Occipital lobe (tissue), 3 donors: ENCODE measurements around the gene SLC19A1. TPM values are rescaled to one million over a fixed set of nuclear protein-coding genes. Genes with fewer than 3 reads are reported as not detected.

Experiments
- DNase-seq: peaks from one replicate; lab custom pipeline; 2025; lab: John Stamatoyannopoulos, UW
- small RNA-seq: library from RNA; depleted of rRNA; stranded (forward); fragments of <200 nt; gene quantifications from one replicate; pipeline ENCODE3, GENCODE V24; 2014
- total RNA-seq: library from RNA; depleted of rRNA; stranded (reverse); fragments of >200 nt; gene quantifications from one replicate; pipeline ENCODE4 v1.2.3, GENCODE V29; 2014

SLC19A1 gene
- total RNA-seq, 1 donor from 2014 or later: 10.8 TPM

DNA sequence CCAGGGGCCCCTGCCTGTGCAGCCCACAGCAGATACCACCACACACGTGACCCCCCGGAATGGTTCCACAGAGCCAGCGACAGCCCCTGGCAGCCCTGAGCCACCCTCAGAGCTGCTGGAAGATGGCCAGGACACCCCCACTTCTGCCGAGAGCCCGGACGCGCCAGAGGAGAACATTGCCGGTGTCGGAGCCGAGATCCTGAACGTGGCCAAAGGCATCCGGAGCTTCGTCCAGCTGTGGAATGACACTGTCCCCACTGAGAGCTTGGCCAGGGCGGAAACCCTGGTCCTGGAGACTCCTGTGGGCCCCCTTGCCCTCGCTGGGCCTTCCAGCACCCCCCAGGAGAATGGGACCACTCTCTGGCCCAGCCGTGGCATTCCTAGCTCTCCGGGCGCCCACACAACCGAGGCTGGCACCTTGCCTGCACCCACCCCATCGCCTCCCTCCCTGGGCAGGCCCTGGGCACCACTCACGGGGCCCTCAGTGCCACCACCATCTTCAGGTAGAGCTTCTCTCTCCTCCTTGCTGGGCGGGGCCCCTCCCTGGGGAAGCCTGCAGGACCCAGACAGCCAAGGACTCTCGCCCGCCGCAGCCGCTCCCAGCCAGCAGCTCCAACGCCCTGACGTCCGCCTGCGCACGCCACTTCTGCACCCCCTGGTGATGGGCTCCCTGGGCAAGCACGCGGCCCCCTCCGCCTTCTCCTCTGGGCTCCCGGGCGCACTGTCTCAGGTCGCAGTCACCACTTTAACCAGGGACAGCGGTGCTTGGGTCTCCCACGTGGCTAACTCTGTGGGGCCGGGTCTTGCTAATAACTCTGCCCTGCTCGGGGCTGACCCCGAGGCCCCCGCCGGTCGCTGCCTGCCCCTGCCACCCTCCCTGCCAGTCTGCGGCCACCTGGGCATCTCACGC lies 86.3 kb downstream of the SLC19A1 start:
- no peak for DNase-seq

DNA sequence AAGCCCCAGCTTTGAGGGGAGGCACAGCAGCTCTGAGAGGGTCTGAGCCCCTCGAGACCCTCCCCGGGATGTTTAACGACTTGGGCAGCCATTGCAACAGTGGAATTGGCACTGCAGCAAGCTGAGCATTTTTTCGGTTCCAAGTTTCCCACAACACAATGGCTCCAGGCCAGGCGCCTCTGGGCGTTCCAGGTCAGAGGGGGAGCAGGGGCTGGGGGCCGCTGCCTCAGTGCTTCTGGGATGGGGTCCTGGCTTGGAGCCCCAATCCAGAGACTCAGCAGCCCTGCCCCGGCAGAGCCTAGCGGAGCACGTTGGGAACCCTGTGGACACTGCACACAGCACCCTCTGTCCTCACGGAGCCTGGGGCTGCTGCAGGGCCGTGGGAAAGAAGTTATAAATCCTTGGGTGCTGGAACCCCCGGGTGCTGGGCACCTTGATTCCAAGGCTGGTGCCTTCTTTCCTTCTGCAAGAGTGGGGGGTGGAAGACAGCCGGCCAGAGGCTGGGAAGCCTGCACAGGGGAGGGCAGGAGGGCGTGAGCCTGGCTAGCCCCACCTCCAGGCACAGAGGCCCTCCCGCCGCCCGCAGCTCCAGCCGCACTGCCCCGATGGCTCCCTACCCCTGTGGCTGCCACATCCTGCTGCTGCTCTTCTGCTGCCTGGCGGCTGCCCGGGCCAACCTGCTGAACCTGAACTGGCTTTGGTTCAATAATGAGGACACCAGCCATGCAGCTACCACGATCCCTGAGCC lies 87.1 kb downstream of the SLC19A1 start:
- no peak for DNase-seq

DNA sequence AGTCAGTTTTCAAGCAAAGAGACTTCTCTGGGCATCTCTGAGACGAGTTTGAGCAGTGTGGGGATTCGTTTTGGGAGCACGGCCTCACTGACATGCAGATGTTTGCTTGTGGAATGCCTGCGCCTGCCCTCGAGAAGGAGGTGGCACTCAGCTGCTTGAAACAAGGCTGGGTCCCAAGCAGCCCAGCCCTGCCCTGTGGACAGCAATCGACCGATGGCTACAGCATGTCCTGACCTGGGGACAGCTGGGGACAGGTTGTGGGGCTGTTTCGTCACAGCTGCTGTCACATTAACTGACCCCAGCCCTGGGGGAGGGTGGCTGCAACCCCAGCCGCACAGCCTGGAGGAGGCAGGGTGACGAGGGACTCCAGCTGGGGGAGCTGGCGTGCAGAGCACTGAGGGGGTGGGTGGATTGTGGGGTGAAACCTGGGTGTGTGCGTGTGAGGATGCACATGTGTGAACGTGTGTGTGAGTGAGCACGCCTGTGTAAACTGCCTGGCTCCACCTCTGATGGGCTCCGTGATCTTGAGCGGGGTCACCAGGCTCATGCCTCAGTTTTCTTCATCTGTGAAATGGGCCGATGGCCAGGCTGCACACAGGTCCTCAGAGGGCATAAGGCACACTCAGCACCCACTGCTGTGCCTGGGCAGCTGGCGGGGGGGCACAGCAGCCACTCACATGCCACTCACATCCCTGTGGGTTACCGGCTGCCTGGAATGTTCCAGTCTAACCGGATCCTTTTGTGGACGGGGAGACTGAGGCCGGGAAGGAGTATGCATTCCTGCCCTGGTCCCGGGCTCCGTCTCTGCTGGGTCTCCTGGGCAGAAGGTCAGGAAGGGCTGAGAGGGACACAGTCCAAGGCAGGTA lies 87.9 kb downstream of the SLC19A1 start:
- no peak for DNase-seq

DNA sequence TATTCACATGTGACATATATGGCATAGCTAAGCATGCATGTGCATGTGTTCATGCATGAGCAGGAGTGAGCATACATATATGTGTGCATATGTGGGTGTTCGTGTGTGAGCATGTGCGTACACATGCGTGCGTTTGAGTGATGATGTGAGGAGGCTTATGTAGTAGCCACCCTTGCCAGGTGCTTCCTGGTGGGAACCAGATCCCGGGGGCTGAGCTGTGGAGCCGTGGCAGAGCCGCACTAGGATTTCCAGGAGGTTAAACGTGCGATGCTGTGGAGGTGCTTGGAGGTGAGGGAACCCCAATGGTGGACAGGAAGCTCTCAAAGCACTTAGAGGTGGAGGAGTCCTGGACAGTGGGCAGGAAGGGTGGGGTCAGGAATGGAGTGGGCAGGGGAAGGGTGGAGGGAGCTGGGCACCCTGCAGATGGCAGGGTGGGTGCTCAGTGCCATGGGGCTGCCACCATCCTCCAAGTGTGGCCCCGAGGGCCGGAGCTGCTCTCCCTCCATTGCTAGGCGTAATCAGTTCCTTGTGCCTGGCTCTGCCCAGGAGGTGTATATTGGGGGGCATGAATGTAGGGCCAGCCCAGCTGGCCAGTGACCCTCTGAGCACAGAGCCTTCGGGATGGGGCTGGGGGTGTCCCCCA lies 88.8 kb downstream of the SLC19A1 start:
- no peak for DNase-seq

DNA sequence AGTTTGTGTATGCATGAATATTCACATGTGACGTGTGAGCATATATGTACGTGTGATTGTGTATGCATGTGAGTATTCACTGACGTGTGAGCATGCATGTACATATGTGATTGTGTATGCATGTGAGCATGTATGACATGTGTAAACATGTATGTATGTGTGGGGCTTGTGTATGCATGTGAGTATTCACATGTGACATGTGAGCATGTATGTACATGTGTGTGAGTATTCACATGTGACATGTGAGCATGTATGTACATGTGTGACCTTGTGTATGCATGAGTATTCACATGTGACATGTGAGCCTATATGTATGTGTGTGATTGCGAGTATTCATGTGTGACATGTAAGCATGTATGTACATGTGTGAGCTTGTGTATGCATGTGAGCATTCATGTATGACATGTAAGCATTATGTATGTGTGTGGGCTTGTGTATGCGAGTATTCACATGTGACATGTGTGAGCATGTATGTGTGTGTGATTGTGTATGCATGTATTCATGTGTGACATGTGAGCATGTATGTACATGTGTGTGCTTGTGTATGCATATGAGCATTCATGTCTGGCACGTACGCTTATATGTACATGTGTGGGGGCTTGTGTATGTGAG lies 89.4 kb downstream of the SLC19A1 start:
- DNase-seq: no peak

DNA sequence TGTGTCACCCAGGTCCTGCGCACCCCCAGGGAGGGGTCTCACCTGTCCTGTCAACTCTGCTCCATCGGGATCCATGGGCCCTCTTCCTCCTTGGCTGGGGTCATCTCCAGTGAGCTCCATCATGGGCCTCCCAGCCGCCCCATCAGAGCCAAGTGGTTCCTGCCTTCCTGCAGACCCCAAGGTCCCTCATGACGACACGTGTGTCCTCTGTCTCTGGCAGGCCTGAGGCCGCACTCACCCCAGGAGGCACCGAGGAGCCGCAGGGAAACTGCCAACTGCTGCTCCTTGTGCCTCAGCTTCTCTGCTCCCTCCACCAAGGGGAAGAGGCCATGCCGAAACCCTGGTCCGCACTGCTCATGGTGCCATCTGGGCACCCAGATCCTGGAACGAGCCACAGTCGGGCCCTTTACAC lies 90.5 kb downstream of the SLC19A1 start:
- no peak for DNase-seq

DNA sequence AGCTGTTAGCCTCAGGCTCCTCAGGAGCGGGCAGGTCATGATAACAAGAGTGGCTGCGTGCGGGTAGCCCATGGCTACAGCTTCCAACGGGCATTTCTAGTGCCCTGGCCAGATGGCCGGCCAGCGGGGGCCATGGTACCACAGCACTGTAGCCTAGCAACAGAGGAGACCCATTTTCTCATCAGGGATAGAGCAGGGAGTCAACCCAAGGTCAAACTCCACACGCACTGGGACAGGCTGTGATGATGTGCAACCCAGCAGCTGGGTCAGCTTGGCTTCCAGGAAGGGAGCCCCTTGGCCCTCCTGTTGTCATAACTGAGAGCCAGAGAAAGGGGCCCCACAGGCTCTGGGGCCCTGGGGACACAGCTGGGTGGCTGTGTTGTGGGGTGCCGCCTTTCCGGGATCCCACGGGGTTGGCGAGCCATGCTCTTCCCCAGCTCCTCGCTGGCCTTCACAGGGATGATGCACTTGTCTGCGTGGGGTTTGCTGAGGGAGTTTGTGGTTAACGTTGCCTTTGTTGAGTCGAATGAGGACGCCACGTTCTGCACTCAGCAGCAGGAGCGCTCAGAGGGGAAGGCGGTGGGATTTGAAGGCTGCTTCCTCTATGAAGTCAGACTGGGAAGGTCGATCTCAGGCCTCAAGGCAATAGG lies 91.0 kb downstream of the SLC19A1 start:
- no peak for DNase-seq

DNA sequence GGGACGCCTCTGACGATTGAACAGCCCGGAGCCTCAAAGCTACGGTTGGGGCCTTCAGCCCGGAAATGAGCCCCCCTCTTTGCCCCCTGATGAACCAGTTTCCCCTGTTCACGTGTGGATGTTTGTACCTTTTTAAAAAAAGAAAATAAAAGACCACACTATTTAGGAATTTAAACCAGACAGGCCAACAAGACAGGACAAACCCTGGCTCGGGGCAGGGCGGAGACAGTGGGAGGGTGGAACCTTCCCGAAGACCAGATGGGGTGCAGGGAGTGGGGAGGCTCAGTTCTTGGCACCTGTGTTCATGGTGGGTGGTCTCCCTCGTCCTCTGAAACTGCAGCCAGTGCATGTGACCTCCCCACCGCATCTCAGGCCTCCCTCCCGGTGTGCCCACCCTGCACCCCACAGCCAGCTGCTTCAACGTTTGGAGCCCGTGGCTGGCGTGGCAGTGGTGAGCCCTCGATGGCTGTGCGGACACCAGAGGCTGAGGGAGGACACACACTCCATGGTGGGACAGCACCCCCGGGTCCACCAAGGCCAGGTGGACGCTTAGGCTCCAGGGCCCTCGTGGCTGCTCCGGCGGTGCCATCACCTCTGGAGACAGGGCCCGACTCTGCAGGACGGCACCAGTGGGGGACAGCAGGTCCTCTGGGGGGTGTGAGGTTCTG lies 91.7 kb downstream of the SLC19A1 start:
- DNase-seq: no peak

DNA sequence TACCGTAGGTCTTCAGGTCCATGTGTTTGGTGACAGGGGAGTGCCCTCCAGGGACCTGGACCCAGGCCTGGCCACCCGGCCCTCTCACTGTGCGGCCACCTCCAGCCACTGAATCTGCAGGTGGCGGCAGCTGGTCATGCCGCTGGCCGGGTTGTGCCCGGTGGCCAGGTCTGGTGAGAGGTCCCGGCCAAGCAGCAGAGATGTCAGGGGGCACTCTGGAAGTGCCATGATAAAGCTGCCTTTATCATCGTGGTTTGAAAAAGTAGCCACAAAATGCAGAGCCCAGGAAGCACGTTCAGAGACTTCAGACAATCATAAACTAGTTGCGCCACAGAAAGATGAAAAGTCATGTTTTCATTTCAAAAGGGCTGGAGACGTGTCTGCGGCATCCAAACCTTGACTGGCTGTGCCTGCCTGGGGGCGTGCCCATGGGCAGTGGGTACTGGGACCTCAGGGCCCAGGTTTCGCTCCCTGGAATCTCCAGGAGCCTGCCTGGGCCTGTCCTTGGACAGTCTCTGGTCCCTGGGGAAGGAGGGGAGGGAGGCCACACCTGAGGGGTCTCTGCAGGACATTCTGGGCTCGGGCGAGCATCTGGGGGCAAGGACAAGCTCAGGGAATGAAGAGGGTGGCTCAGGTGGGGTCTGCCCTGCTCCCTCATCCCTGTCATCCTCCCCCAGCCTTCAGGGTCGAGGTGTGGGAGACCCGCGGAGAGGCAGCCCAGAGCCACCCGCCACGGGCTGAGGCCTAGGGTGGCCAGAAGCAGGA lies 92.4 kb downstream of the SLC19A1 start:
- DNase-seq: no peak

DNA sequence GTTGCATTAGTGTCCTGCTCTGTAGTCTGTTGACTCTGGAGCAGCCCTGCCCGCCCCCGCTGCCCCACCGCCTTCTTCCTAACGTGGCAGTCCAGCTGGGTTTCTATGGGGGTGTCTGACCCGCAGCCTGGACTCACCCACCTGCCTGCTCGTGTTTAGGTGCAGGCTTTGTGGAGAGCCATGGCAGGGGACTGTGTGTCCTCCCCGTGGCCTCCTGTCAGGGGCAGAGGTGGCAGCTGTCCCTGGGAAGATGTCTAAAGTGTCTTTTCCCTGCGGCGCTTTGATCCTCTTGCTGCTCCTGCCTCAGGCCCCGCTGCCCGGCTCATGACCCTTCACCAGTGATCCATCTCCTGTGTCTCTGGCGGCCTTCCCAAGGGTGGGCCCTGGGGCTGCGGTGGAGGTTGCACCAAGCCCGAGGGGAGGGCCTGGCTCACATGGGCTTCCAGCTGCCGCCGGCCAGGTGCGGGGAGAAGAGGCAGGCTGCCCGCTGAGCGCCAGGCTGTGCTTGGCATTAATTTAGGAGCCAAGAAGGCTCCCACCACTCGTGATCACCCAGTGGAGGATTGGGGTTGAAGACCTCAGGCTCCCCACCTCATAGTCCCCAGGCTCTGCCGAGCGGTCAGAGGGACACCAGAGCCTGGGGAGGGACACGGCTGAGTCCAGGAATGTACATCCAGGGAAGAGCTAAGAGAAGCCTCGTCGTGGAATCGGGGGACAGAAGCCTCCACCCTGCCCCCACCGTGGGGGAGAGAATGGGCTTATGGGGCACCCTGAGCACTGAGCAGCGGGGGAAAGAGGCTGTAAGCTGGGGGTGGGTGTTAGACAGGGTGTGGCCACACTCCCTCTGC lies 93.2 kb downstream of the SLC19A1 start:
- DNase-seq: no peak

DNA sequence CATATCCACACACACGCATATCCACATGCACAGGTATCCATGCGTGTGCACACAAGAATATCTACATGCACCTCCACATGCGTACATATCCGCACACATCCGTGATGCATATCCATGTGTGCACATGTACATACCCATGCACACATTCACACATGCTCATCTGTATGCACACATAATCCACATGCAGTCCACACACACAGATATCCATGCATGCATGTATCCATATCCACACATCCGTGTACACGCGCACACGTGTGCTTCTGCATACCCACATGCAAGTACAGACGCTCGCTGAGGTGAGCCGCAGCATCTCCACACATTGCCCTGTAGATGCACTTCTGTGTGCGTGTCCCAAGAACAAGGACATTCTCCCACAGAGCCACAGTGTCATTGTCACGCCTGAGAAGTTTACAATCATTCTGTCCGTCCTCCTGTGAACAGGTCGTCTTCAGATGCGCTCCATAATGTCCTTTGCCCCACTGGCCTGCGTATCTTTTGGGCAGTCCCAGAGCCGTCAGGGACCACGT lies 93.9 kb downstream of the SLC19A1 start:
- DNase-seq: no peak

Small RNA genes within 50 kb of the gene (small RNA-seq; reads per million reads assigned to genes)
- not detected for gene MIR6815

Other genes starting within 250 kb of the SLC19A1 start
- 15.4 TPM for gene COL18A1, start 137.3 kb downstream of the SLC19A1 start, total RNA-seq
- gene PCBP3, start 101.3 kb upstream of the SLC19A1 start, total RNA-seq: 5.5 TPM